Activated CD4-positive, alpha-beta T cell treated with anti-CD3 and anti-CD28 coated beads for 4 hours (primary cell): Measurements from ENCODE around the gene CERKL.

ENCODE experiments used
- DNase-seq, 2 donors: peaks; one replicate each; pipeline ENCODE4 v3.0.0-alpha.2; 2020

Gene CERKL

GRCh38 chr2:181677912-181678586 is 21.1 kb upstream of the CERKL start:
- peak; percentile 39 to 41 for DNase-seq

- no peak for DNase-seq
Observed at GRCh38 chr2:181675254-181675653, 18.3 kb upstream of the CERKL start.

GRCh38 chr2:181674461-181674860 is 17.6 kb upstream of the CERKL start:
- DNase-seq = no peak

- DNase-seq = no peak
Observed at GRCh38 chr2:181673173-181673572, 16.3 kb upstream of the CERKL start.

GRCh38 chr2:181672255-181673008 is 15.5 kb upstream of the CERKL start:
- DNase-seq = no peak

GRCh38 chr2:181670632-181671031 is 13.7 kb upstream of the CERKL start:
- no peak for DNase-seq

GRCh38 chr2:181667234-181667633 is 10.3 kb upstream of the CERKL start:
- no peak for DNase-seq

GRCh38 chr2:181662287-181662686 is 5.4 kb upstream of the CERKL start:
- no peak for DNase-seq

- DNase-seq = no peak
Observed at GRCh38 chr2:181660181-181660580, 3.3 kb upstream of the CERKL start.

- DNase-seq = no peak
Observed at GRCh38 chr2:181658444-181658843, 1.5 kb upstream of the CERKL start.

GRCh38 chr2:181657379-181657778 is 474 bp upstream of the CERKL start:
- DNase-seq = no peak

GRCh38 chr2:181655519-181655918 is 1.4 kb downstream of the CERKL start:
- DNase-seq = no peak

GRCh38 chr2:181649436-181649979 is 7.4 kb downstream of the CERKL start:
- no peak for DNase-seq

GRCh38 chr2:181648478-181649155 is 8.3 kb downstream of the CERKL start:
- DNase-seq = no peak

GRCh38 chr2:181646415-181646987 is 10.4 kb downstream of the CERKL start:
- DNase-seq = no peak

GRCh38 chr2:181643151-181643550 is 13.8 kb downstream of the CERKL start:
- DNase-seq = no peak

- no peak for DNase-seq
Observed at GRCh38 chr2:181642086-181642485, 14.8 kb downstream of the CERKL start.

- no peak for DNase-seq
Observed at GRCh38 chr2:181639686-181640085, 17.2 kb downstream of the CERKL start.

- DNase-seq = no peak
Observed at GRCh38 chr2:181632733-181633401, 24.0 kb downstream of the CERKL start.

GRCh38 chr2:181628590-181629585 is 28.0 kb downstream of the CERKL start:
- DNase-seq = no peak

- DNase-seq = no peak
Observed at GRCh38 chr2:181627545-181627944, 29.4 kb downstream of the CERKL start.
